GM18526 (cell line): ENCODE results near the gene SELENOM.

Experiments used
- POLR2A ChIP-seq: IDR thresholded peaks from 3 replicates; pipeline ENCODE4 v1.6.1; 2011; ENCODE audit not compliant: insufficient read length; ENCODE audit errors: extremely low read depth

Gene SELENOM

DNA sequence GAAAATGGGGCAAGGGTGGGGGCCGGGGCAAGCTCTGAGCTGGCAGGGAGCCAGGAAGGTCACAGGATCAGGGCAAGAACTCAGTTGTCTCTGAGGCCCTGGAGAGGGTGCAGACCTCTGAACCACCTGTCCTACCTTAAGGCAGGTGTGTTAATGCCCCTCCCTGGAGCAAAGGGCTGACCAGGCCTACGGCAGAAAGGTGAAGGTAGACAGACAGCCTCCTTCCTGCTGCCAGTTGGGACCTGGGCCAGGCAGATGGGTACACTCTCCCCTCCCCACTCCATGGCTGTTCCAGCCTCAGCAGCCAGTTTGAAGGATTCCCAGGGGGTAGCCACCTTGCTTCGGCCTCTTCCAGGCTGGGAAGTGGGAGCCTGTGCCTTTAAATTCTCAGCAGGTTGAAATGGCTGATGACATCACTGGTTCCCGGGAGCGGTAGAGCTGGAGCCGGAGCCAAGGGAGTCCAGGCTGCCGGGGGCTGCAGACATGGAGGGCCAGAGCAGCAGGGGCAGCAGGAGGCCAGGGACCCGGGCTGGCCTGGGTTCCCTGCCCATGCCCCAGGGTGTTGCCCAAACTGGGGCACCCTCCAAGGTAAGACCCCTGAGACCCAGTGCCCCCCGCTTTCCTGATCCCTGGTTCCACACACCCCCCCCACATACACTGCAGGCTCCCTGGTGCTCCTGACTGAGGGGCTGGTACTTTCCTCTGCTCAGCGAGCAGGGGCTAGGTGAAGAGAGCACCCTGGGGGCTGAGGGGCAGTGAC lies 15.3 kb upstream of the SELENOM start, which contains the start of gene INPP5J:
TSS of gene INPP5J (plus strand) at position 435 of the 760 bp plus-strand sequence. CDS start at position 484, 49 bp downstream.
- TF ChIP-seq POLR2A, result no peak

- no peak for TF ChIP-seq POLR2A
These were observed 14.8 kb upstream of the SELENOM start for GRCh38 chr22:31122196-31122531.

DNA sequence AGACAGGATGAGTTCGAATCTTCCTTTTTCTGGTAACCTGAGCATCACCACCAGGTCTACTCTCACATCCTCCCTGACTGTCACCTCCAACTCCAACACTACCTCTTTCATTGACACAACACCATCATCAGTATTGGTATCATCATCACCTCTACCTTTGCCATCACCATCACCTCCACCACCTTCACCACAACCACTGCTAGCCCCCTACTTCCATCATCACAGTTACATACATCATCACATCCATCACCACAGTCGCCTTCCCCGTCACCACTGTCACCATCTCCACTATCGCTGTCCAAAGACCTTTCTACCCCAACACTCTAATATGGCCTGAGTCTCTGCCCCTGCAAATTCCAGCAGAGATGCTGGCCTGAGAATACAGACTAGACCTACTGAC lies 14.0 kb upstream of the SELENOM start:
- no peak for TF ChIP-seq POLR2A

DNA sequence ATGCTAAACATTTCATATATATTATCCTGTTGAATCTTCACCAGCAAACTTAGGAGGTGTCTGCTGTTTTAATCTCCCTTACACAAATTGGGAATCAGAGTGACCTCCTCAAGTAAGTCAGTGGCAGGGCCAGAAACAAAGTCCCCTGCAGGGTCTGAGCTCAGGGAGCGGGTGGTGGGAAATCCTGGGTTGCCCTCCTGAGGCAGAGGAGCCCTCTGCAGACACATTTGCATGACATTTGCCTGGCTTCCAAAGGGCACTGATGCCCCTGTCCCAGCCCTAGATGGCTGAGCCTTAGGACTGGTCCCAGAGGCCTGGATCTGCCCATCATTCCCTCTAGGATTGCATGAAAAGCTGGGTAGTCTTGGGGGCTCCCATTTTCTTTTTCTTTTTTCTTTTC lies 13.3 kb upstream of the SELENOM start:
- TF ChIP-seq POLR2A, result no peak

DNA sequence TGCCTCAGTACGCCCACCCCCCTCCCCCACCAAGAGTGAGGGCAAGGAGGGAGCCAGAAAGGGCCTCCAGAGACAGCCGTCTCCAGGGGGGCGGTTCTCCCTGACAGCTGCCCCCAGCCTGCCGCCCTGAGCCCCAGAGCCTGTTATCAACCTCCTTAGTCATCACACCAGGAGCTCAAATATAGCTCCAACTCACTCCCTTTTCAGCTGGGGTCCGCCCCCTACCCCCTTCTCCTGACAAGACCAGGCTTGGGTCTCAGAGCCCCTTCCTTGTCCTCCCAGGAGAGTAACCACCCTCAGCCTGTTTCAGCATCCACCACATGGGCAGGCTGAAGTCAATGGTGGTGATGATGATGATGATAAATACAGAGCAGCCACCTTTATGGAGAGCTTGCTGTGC lies 12.9 kb upstream of the SELENOM start:
- TF ChIP-seq POLR2A, result no peak

DNA sequence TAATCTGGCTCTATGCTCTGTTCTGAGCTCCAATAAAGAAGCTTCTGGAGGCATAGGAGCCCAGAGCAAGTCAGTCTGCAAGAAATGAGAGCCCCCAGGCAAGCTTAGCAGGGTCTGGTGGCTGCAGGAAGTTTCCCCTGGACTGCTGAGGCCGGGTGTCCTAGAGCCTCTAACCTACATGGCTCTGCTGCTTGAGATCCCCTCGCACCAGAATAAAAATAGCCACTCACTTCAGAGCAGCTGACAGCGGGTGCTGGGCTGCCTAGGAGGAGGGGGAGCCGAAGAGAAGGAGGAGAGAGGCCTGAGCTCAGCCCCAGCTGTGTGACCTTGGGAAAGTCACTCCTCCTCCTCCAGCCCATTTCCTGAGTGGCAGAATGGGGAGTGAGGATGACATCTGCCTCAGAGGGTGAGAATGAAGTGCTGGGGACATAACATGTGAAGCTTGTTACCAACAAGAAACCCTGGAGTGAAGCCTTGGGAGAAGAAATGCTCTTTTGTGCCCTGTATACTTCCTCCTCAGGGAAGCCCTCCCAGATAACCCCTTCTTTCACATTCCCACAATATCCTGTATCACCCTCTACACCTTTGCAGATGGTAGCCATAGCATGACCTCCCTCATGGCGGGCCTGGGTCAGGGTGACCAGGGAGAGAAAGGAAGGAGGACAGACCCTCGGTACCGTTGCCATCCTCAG lies 11.8 kb upstream of the SELENOM start:
- TF ChIP-seq POLR2A, result no peak

DNA sequence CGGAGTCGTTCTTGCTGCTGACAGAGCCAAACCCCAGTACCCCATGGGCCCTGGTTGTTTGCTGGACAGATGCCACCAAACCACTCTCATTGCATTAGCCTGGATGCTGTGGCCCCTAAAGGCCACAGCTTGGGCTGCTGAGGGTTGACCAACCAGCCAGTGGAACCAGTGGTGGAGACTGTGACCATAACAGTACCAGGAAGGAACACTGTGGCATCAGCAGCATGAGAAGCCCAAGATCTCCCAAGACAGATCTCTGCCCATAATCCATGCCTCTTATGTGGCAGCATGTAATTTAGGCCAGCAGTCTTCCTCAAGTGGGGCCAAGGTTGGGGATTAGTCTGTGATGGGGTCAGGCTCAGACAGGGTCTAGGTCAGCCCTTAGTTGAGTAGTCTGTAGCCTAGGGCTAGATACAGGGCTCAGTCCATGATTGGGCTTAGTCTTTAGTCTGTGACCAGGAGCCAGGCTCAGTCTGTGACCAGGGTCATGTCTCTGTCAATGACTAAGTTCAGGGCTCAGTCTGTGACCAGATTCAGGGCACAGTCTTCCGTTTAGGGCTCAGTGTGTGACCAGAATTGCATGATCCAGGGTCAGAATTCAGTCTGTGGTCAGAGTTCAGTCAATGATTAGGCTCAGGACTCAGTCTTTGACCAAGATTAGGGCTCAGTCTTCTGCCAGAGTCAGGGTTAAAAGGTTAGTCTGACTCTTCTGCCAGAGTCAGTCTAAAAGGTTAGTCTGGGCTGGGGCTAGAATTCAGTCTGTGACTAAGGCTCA lies 10.9 kb upstream of the SELENOM start:
- TF ChIP-seq POLR2A, result no peak

GRCh38 chr22:31107894-31108218 lies 488 bp upstream of the SELENOM start:
- no peak for TF ChIP-seq POLR2A

- TF ChIP-seq POLR2A, result no peak
These were observed 614 bp downstream of the SELENOM start for GRCh38 chr22:31106731-31107177.

DNA sequence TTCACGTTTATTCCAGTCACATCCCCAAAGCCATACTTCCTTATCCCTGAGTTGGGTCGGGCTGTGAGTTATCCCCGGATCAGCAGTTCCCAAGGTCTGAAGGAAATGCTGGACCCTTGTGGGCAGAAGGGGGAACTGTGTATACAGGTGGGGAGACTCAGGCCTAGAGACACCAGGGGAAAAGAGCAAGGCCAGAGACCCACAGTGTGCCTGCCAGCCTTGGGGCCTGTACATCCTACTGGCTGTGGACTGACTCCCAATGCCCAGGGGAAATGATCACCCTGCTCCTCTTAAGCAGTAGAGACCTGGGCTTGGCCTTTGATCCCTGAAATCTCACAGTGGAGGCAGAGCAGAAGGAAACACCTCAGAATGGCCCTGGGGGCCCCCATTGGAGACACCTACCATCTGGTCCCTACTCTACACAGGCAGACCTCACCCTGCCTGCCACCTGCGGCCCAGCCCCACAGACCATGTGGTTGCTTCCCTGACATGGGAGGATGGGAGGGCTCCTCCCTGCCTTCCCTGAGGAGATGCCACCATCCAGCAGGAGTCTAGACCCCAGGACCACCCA lies 1.3 kb downstream of the SELENOM start:
- no peak for TF ChIP-seq POLR2A

- no peak for TF ChIP-seq POLR2A
These were observed 2.0 kb downstream of the SELENOM start for GRCh38 chr22:31105282-31105929.

DNA sequence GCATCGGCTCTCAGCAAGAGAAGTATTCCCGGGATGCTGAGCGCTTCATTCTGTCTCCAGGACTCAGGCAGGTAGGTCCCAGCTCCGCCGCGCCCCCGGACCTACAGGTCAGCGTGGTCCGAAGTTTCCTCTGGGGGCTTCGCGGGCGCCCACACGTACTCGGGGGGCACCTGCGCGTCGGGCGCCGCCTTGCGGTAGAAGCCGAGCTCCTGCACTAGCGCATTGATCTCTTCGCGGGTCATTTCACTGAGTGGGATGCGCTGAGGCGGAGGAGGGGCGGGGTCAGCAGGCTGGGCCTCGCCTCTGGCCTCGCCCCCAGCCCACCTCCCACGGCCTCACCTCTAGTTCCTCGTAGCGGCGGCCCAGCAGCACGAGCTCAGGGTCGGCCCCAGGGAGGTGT lies 2.5 kb downstream of the SELENOM start:
- no peak for TF ChIP-seq POLR2A

GRCh38 chr22:31103899-31104694 lies 3.3 kb downstream of the SELENOM start:
- TF ChIP-seq POLR2A, result no peak

DNA sequence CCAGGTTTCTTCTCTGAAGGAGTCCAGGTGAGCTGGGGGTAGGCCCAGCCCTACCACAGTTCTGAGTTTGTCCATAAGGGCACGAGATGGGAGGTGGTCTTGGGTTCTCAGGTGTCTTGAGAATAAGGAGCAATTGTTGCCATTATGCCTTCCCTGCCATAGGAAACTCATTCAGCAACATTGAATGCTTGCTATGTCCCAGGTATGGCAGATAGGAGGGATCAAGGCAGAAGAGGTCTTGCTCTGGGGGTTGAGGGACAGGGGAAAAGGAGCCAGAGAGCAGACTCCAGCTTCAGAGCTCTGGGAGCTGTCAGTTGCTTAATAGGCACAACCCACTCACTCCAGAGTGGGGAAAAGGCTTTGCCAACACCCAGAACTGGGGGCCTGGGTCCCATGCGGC lies 4.3 kb downstream of the SELENOM start:
- no peak for TF ChIP-seq POLR2A

- no peak for TF ChIP-seq POLR2A
These were observed 4.8 kb downstream of the SELENOM start for GRCh38 chr22:31102441-31103081.
